ENCODE data around the gene STIM1. TPM values are rescaled to one million over a fixed set of nuclear protein-coding genes. Genes with fewer than 3 reads are reported as not detected.

Gene STIM1
- total and polyA plus RNA-seq, 10 of the 15 experiments (the other 5 are each of a cell fraction or from before 2014, with no cell fraction given): 8.6 to 57.7 (median 29.3) TPM

GRCh38 chr11:3971756-3972404 is 116.4 kb downstream of the STIM1 start:
- ChIA-PET CTCF (interaction anchor here (2.7 to 3.5 kb wide), 2 partner anchors 101 to 123 kb away, joined by 15 to 18 read pairs; no protein-coding TSS in a partner anchor), RAD21 (ENCODE audit: unreplicated experiment) (interaction anchor here (0.8 to 1.4 kb wide), 2 partner anchors 13 to 122 kb away, joined by 3 read pairs; no protein-coding TSS in a partner anchor), POLR2A (no interaction called here), SMC1A (ENCODE audit: uncharacterized antibody, unreplicated experiment) (interaction anchor here (0.6 to 1.3 kb wide), 4 partner anchors 46 to 117 kb away, joined by 3 read pairs; no protein-coding TSS in a partner anchor)
- in situ Hi-C loops (cut with MboI) (no loop called here), intact Hi-C loops (cut with micrococcal nuclease; ENCODE audit: unreplicated experiment) (no loop called here)
- no TSS peak for BruUV-seq (replicated peaks)
- DNase-seq (ENCODE audit: low read depth, low spot score) (no peak), FAIRE-seq (no peak), ATAC-seq (peak; percentile 62)
- H2AFZ ChIP-seq (ENCODE audit: control insufficient read depth, low read depth, low read length): no peak overlapping the region
- H3K9ac ChIP-seq (ENCODE audit: control insufficient read depth, insufficient read depth, low read length): no peak overlapping the region
- H3K4me2 ChIP-seq (ENCODE audit: control insufficient read depth, insufficient read depth): no peak overlapping the region
- no peaks in the 10 kb centered on the region for H3K79me2 ChIP-seq (ENCODE audit: control insufficient read depth, insufficient read depth, low read length)
- H3K27ac ChIP-seq (ENCODE audit: control insufficient read depth, insufficient read depth): no peak overlapping the region
- no peaks in the 10 kb centered on the region for H4K20me1 ChIP-seq (ENCODE audit: control insufficient read depth, insufficient read depth)
- H3K27me3 ChIP-seq (replicated peaks in 1 of 2; ENCODE audit: control insufficient read depth in 2 of 2, insufficient read depth in 2 of 2, low read length in 1 of 2): no peaks in the 10 kb centered on the region
- H3K4me3 ChIP-seq: no peak overlapping the region
- H3K9me3 ChIP-seq (replicated peaks; ENCODE audit: control insufficient read depth, insufficient read depth, low read length): no peaks in the 10 kb centered on the region
- peaks cover 4% of the 10 kb centered on the region; the same call in 1 of the 2 replicates for H3K4me1 ChIP-seq (ENCODE audit: control insufficient read depth, insufficient read depth, low read length)
- WGBS (ENCODE audit: insufficient coverage, insufficient replicate concordance, low lambda C conversion rate, missing lambda C conversion rate): 98% methylated on average over 2 of the region's 2 CpGs
- TF ChIP-seq, protein P1, sequence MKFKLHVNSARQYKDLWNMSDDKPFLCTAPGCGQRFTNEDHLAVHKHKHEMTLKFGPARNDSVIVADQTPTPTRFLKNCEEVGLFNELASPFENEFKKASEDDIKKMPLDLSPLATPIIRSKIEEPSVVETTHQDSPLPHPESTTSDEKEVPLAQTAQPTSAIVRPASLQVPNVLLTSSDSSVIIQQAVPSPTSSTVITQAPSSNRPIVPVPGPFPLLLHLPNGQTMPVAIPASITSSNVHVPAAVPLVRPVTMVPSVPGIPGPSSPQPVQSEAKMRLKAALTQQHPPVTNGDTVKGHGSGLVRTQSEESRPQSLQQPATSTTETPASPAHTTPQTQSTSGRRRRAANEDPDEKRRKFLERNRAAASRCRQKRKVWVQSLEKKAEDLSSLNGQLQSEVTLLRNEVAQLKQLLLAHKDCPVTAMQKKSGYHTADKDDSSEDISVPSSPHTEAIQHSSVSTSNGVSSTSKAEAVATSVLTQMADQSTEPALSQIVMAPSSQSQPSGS (IDR thresholded peaks at IDR 0.05; ENCODE audit: low read length): no peak
- TF ChIP-seq RELA (IDR thresholded peaks at IDR 0.05; ENCODE audit: borderline replicate concordance, partially characterized antibody) (no peak), CUX1 (IDR thresholded peaks at IDR 0.05; ENCODE audit: insufficient replicate concordance, low read depth, low read length) (no peak), CTCF (IDR thresholded peaks at IDR 0.05 in 2 of 3, conservative IDR thresholded peaks at IDR 0.05 in 1 of 3; ENCODE audit: control insufficient read depth in 2 of 3, extremely low read depth in 1 of 3, insufficient read depth in 1 of 3, low read depth in 3 of 3, low read length in 3 of 3) (0 out of 6 replicates have a peak, but pooled peaks of 1 of the 3 experiments have one; percentile 12)
- H3K36me3 ChIP-seq (ENCODE audit: control insufficient read depth in 2 of 2, insufficient read depth in 2 of 2, low read length in 1 of 2): peaks cover 6 to 8% of the 10 kb centered on the region in 2 experiments; a peak in 3 of 4 replicates

All from GM12878 (cell line).